Suppressor macrophage treated with lipopolysaccharide for 4 hours (primary cell): ENCODE data around the gene UPK1A.
"Not testable (repeated sequence)": the region's sequence is repeated elsewhere in the genome, so short reads cannot be mapped to it uniquely, and the experiment has no call there.

Experiments
- DNase-seq: peaks from one replicate; pipeline ENCODE4 v3.0.0-alpha.2; 2020

UPK1A gene

GRCh38 chr19:35644987-35645679 lies 21.2 kb upstream of the UPK1A start:
- DNase-seq, result peak; percentile 74

- no peak for DNase-seq
Observed at GRCh38 chr19:35645680-35646511, 20.4 kb upstream of the UPK1A start.

- peak; percentile 97 for DNase-seq
Observed at GRCh38 chr19:35648017-35648961, 18.0 kb upstream of the UPK1A start, which contains the start of gene COX6B1. TSS of gene COX6B1 (plus strand) at chr19:35648323. CDS start at chr19:35651244, 2,921 bp downstream.

- no peak for DNase-seq
Observed at GRCh38 chr19:35650581-35650980, 15.7 kb upstream of the UPK1A start.

GRCh38 chr19:35654828-35655227 lies 11.5 kb upstream of the UPK1A start:
- not testable (repeated sequence) for DNase-seq

GRCh38 chr19:35655600-35655999 lies 10.7 kb upstream of the UPK1A start:
- DNase-seq, result no peak

GRCh38 chr19:35656700-35657099 lies 9.6 kb upstream of the UPK1A start:
- DNase-seq, result no peak

- no peak for DNase-seq
Observed at GRCh38 chr19:35657904-35658700, 8.2 kb upstream of the UPK1A start.

- DNase-seq, result no peak
Observed at GRCh38 chr19:35661995-35662340, 4.3 kb upstream of the UPK1A start.

GRCh38 chr19:35663981-35664380 lies 2.3 kb upstream of the UPK1A start:
- DNase-seq, result no peak

GRCh38 chr19:35665157-35665556 lies 1.2 kb upstream of the UPK1A start:
- DNase-seq, result no peak

- DNase-seq, result no peak
Observed at GRCh38 chr19:35665604-35666003, 713 bp upstream of the UPK1A start.

GRCh38 chr19:35669566-35669965 lies 3.2 kb downstream of the UPK1A start:
- no peak for DNase-seq

- DNase-seq, result no peak
Observed at GRCh38 chr19:35669974-35670373, 3.7 kb downstream of the UPK1A start.

- no peak for DNase-seq
Observed at GRCh38 chr19:35670686-35671085, 4.4 kb downstream of the UPK1A start.

- DNase-seq, result no peak
Observed at GRCh38 chr19:35671818-35672217, 5.5 kb downstream of the UPK1A start.

GRCh38 chr19:35673121-35673804 lies 6.9 kb downstream of the UPK1A start:
- peak; percentile 52 for DNase-seq

- no peak for DNase-seq
Observed at GRCh38 chr19:35675589-35676140, 9.3 kb downstream of the UPK1A start.

GRCh38 chr19:35689836-35690235 lies 23.5 kb downstream of the UPK1A start:
- DNase-seq, result no peak

GRCh38 chr19:35691106-35691505 lies 24.8 kb downstream of the UPK1A start:
- DNase-seq, result not testable (repeated sequence)

- DNase-seq, result no peak
Observed at GRCh38 chr19:35692010-35692409, 25.7 kb downstream of the UPK1A start.
